ENCODE data around the gene ZC3H6.

Gene ZC3H6

DNA sequence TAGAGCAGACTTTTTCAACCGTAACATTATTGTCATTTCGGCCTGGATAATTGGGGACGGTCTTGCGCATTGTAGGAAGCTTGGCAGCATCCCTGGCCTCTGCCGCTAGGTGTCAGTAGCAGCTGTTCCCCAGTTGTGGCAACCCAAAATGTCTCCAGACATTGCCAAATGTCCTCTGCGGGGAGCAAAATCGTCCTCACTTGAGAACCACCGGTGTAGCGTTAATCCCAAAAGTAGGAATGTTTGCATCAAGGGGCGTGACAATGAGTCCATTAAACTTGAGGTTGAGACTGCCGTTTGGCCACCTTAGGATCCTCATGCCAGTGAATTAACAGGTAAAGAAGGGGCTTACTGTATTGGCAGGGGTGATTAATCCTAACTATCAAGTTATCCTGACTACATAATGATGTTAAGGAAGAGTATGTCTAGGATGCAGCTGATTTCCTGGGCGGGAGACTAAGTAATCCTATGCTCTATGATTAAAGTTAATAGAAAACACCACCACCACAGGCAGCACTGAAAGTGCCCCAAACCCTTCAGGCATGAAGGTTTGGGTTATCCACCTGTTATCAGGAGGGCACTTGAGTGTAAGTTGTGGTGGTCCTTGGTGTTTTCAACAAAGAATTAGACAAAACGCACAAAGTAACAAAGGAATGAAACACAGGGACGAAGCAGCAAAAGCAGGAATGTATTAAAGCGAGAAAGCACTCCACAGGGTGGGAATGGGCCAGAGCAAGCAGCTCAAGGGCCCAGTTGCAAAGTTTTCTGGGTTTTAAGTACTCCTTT is 15.7 kb upstream of the ZC3H6 start:
- FAIRE-seq (no peak), DNase-seq (ENCODE audit: insufficient read length, low spot score) (no peak)
- TF ChIP-seq, protein P1, sequence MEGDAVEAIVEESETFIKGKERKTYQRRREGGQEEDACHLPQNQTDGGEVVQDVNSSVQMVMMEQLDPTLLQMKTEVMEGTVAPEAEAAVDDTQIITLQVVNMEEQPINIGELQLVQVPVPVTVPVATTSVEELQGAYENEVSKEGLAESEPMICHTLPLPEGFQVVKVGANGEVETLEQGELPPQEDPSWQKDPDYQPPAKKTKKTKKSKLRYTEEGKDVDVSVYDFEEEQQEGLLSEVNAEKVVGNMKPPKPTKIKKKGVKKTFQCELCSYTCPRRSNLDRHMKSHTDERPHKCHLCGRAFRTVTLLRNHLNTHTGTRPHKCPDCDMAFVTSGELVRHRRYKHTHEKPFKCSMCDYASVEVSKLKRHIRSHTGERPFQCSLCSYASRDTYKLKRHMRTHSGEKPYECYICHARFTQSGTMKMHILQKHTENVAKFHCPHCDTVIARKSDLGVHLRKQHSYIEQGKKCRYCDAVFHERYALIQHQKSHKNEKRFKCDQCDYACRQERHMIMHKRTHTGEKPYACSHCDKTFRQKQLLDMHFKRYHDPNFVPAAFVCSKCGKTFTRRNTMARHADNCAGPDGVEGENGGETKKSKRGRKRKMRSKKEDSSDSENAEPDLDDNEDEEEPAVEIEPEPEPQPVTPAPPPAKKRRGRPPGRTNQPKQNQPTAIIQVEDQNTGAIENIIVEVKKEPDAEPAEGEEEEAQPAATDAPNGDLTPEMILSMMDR (IDR thresholded peaks at IDR 0.05; ENCODE audit: insufficient read depth, missing control alignments): peak; percentile 96

DNA sequence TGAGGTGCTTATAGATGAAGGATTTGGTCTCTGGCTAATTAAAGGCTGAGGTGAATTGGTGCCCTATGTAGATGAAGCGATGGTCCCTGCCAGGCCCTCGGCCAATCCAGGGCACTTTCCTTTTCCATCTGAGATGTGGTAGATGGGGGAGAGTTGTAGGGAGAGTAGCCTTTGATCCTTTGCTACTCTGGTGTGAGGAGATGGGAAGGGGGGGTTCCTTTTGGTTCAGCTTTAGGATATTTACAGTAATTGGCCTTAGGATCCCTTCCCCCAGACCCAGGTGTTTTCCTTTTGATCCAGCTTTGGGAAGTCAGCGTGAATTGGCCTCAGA is 15.1 kb upstream of the ZC3H6 start:
- TF ChIP-seq, protein P1 (IDR thresholded peaks at IDR 0.05; ENCODE audit: insufficient read depth, missing control alignments): no peak
- DNase-seq (ENCODE audit: insufficient read length, low spot score): no peak
- no peak for FAIRE-seq

DNA sequence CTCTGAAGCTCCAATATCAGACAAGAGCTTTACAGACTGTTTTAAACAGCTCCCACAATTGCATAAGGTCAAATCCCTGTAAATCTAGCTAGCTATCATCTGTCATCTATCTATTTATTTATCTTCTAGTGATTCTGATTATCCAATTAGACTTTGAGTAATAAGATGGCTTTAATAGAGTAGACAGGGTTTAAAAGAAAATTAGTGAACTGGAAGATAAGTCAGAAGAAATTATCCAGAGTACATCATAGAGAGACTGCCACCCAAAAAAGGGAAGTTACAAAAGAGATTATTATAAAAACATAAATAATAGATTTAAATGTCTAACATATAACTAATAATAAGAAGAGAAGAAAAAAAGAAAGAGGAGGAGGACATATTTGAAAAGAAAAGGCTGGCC is 12.5 kb upstream of the ZC3H6 start:
- FAIRE-seq: no peak
- TF ChIP-seq, protein P1 (IDR thresholded peaks at IDR 0.05; ENCODE audit: insufficient read depth, missing control alignments): no peak
- no peak for DNase-seq (ENCODE audit: insufficient read length, low spot score)

DNA sequence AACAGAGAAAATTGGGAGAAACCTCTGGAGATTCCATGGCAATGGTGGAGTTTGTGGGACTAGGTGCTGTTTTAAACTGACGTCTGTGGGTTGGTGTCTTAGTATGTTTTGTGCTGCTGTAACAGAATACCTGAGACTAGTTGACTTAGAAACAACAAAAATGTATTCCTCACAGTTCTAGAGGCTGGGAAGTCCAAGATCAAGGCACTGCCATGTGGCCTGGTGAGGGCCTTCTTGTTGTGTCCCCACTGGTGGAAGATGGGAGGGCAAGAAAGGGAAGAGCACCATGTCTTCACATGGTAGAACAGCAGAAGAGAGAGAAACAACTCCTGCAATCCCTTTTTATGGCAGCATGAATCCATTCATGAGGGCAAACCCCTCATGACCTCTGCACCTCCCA is 6.8 kb upstream of the ZC3H6 start:
- DNase-seq (ENCODE audit: insufficient read length, low spot score): no peak
- FAIRE-seq: no peak
- TF ChIP-seq, protein P1 (IDR thresholded peaks at IDR 0.05; ENCODE audit: insufficient read depth, missing control alignments): no peak

DNA sequence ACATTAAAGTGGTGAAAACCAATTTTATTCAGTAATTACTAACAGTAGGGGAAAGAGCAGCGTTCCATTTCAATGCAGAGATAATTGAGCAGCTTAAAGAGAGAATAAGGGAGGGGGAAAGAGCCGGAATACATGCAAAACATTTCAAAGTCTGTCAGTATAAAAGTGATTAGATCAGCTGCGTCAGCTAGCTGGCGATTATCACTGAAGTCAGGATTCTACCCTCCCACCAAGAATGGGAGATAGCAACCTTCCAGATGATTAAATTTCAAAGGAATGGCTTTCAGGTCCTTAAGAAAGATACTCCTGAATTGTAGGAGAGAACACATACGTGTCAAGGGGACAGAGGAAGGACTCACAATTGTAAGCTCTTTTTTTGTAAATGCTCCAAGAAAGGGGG is 2.7 kb upstream of the ZC3H6 start:
- FAIRE-seq (no peak), DNase-seq (ENCODE audit: insufficient read length, low spot score) (no peak)
- TF ChIP-seq, protein P1 (IDR thresholded peaks at IDR 0.05; ENCODE audit: insufficient read depth, missing control alignments): no peak

DNA sequence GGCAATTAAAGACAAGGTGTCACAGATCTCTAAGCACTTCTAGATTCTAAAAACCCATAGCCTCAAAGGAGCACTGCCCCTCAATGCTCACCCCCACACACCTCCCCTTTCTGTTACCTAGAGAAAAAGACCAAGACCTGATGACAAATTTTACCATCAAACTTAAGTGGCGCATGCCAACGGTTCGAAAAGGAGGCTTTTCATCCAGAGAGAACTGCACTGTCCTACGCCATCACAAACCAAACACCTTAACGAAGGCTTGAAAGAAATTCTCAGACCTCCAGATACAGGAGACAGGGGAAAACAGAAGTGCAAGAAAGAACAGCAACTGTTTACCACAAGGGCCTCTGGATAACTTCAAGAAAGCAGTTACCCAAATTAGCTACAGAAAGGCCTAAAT is 2.0 kb upstream of the ZC3H6 start:
- FAIRE-seq: no peak
- no peak for DNase-seq (ENCODE audit: insufficient read length, low spot score)
- TF ChIP-seq, protein P1 (IDR thresholded peaks at IDR 0.05; ENCODE audit: insufficient read depth, missing control alignments): no peak

DNA sequence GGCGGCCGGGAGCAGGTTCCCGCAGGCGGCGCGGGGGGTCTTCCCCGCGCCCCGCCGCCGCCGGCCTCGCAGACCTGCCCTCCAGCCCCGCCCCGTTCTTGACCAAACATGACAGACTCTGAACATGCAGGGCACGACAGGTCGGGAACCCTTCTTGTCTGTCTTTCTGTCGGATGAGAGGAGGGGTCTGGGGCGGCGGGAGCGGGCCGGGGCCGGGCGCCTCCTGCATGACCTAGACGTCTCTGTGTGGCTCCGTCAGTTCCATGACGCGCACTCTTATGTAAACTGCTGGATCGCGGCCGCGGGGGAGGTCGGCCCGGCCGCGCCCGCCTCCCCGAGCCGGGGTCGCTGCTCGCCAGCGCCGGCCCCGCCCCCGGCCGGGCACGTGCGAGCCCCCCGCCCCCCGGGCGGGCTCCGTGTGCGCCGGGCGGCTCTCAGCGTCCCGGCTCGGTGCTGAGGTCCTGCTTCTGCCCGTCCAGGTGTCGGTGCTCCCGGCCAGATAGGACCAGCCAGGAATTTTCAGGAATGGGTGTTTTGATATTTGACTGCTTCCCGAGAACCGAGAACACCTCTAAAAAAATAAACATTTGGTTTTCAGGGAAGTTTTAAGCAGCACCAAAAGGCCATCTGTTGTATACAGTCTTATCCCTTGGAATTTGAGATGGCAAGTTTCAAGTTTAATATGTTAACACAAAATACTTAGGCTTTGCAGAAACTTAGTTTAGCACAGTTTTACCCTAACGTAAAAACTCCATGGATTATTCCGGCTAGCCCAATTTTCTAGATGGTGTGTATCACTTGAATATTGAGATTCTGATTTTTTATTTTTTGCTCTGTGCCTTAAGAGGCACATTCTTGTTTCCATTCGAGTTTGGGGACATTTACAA is 733 bp downstream of the ZC3H6 start:
- DNase-seq (ENCODE audit: insufficient read length, low spot score): no peak
- TF ChIP-seq, protein P1 (IDR thresholded peaks at IDR 0.05; ENCODE audit: insufficient read depth, missing control alignments): no peak
- FAIRE-seq: no peak
